GM19395 (cell line): Measurements from ENCODE around the gene FXYD3.

Experiments
- ATAC-seq: cut with Tn5 transposase; IDR thresholded peaks from one replicate; pipeline ENCODE4 v1.9.1; 2021; ENCODE audit warnings: mild to moderate bottlenecking, moderate library complexity; ENCODE audit not compliant: unreplicated experiment

Gene FXYD3, protein sequence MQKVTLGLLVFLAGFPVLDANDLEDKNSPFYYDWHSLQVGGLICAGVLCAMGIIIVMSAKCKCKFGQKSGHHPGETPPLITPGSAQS

DNA sequence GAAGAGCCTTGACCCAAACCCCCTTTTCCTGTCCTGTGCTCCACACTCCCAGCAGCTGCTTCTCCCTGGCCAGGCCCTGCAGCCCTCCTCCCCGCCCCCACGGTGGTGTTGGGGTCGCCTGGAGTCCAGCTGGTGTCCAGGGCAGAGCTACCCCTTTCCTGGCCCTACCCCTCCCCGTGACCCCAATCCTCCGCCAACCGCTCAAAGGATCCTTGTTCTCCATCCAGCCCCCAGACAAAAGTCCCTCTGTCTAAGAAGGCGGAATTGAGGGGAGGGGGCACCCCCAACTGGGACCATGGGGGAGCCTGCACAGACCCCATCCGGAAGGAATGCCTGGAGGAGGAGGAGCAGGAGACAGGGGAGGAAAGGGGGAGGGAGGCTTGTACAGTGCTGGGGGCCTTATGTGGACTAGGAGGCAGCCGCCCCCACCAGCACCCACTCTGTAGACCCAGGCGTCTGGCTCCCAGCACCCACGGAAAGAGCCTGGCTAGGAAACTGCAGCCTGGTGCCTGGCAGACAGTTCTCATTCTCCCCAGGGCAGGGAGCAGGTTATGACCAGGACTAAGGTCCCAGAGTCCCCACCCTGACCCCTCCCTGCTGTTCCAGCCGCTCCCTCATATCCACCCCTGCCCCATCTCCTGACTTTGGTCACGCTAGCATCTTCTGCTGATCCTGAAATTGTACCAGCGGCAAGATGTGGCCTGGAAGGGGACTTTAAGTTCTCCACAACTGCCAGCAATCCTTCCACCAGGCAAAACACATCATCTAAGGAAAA lies at the start of gene FXYD3:
Gene FXYD3 (plus strand): TSS at position 647 of the 775 bp plus-strand sequence. CDS start 3,554 bp downstream, outside the sequence.
- ATAC-seq = no peak

- ATAC-seq = no peak
Measured at GRCh38 chr19:35066121-35066520, 49.5 kb upstream of the FXYD3 start.

GRCh38 chr19:35066691-35067563 lies 48.7 kb upstream of the FXYD3 start:
- ATAC-seq = peak; percentile 74

- no peak for ATAC-seq
Measured at GRCh38 chr19:35068941-35069634, 46.5 kb upstream of the FXYD3 start.

- no peak for ATAC-seq
Measured at GRCh38 chr19:35069696-35070095, 45.9 kb upstream of the FXYD3 start.

DNA sequence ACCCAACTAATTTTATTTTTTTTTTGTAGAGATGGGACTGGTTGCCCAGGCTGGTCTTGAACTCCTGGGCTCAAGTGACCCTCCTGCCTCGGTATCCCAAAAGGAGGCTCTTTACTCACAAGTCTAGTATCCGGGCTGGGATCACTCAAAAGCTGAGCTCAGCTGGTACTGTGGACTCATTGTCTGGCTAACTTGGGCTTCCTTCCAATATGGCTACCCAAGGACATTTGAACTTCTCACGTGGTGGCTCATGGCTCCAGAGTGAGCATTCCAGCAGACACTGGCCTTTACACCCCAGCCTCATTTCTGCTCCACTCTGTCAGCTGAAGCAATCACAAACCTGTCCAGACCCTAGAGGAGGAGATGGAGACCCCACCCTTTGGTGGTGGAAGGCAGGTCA lies 45.2 kb upstream of the FXYD3 start:
- no peak for ATAC-seq

DNA sequence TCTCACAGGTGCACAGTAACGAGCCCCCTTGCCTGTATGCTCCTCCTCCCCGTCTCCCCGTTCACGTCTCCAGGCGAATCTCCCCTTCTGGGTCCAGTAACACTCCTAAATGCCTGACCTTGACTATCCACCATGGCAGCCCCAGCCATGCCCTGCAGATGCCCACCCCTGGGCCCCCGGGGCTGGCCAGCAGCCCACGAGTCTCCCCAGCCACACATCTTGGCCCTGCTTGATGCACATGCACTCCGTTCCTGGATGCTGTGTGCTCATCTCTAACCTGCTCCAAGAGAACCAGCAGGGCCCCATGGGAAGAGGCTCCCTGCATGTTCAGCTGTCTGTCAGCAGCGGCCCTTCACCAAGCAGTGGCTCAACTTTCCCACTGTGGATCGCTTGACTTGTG lies 42.1 kb upstream of the FXYD3 start:
- ATAC-seq = no peak

DNA sequence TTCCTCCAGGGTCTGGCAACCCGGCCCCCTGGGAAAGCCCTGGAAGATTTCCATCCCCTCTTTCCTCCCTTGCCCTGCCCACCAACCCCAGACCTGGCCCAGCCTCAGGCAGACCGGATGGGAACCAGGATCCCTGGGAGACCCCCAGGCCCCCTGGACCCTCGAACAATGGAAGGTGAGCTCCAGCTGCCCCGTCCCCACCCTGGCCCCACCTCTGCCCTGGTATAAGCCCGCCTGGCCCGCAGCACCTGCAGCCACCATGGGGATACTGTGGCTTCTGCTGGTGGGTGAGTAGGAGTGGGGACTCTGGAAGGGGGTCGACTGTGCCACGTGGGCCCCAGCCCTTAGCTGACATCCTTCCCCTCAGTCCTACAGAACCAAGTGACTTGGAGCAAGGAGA lies 41.7 kb upstream of the FXYD3 start:
- no peak for ATAC-seq

DNA sequence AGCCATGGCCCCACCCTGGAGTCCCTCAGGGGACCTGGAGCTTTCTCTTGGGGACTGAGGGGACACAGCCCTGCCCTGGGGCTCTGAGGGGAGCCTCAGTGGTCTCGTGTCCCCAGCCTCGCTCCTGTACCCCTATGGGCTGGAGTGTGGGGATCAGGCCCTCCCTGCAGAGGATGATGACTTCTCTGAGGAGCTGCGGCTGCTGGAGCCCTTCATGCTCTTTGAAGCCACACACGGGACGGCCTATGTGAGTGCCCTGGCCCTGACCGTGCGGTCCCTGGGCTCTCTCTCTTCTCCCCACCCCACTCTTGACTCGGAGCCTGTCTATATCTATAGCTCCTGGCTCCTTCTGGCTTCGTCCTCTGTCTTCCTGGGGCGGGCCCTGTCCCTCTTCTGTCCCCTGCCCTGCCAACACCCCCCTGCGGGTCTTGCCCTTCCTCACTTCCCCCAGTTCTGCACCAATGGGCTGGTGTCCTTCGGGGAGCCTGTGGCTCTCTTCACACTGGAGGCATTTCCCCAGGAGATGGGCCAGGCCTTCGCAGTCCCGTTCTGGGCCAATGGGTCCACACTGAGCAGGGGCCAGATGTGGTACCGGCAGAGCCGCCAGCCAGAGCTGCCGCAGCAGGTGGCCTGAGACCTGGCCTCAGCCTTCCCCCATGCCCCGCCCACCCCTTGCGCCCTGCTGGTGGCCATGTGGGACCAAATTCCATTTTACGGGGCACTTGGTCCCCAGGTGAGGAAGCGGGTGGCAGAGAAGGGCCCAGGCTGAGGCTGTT lies 41.0 kb upstream of the FXYD3 start:
- ATAC-seq = no peak

DNA sequence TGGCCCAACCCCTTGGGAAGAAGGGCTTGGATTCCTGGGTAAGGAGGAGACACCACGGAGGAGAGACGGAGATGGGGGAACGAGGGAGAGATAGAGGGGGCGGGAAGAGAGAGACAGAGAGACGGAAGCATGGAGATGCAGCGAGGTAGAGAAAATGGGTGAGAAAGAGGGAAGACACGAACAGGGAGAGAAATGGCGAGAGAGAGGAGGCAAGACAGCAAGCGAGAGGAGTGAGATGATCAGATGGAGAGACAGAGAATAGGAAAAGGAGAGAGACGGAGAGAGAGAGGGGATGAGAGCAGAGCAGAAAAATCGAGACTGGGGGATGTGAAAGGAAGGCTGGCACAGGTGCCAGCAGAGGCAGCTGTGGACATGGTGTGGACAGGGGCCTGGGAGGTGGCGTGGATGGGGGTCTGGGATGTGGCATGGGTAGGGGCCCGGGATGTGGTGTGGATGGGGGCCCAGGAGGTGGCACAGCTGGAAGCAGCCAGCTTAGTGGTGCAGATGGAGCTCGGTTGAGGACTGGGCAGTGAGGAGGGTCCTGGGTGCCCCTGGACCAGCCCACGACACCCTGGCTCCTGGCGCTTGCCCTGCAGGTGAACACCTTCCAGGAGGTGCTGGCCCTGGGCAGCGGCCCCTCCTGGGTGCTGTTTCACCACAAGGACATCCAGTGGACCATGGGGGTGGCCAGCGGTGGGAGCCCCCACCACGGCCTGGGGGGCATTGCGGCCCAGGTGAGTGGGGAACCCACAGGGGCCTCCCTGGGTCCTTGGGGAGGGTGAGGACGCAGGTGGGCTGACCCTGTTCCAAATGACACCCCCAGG lies 40.2 kb upstream of the FXYD3 start:
- no peak for ATAC-seq

DNA sequence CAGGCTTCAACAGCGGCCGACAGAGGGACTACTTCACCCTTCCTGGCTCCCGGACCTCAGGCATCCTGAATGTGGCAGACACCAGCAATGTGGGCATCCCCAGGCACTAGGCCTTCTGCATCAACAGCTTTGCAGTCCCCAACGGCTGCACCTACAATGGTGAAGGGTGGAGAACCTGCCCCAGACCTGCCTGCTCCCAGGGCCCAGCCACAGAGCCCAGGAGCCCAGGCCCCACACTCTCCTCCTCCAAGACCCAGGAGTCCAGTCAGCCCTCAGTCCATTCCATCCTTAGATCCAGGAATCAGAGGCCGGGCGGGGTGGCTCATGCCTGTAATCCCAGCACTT lies 39.6 kb upstream of the FXYD3 start:
- no peak for ATAC-seq

DNA sequence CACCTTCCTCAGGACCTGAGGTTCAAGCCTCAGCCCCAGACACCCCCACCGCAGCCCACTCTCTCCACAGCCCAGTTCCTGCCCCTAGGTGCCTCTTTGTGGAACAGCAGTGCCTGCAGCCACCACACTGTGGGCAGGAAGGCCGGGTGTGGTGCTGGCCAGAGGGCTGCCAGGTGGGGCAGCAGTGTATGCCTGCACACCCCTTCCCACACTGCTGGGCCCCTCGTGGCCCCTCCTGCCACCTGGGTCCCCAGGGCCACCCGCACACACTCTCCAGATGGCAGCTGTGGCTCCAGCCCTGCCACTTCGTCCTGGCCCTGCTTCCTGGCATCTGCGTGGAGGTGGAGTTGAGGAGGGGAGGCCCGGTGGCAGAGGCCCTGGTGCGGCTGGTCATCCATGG lies 39.0 kb upstream of the FXYD3 start:
- ATAC-seq = no peak

GRCh38 chr19:35077411-35078223 lies 38.0 kb upstream of the FXYD3 start:
- no peak for ATAC-seq

GRCh38 chr19:35079826-35080225 lies 35.8 kb upstream of the FXYD3 start:
- ATAC-seq = no peak

GRCh38 chr19:35080613-35081170 lies 34.9 kb upstream of the FXYD3 start:
- ATAC-seq = no peak

- ATAC-seq = no peak
Measured at GRCh38 chr19:35081201-35081600, 34.4 kb upstream of the FXYD3 start.

GRCh38 chr19:35083691-35084508 lies 31.7 kb upstream of the FXYD3 start:
- ATAC-seq = no peak

GRCh38 chr19:35084509-35084762 lies 31.2 kb upstream of the FXYD3 start:
- no peak for ATAC-seq
